H9 (cell line): Measurements from ENCODE around the gene AK5. TPM values are rescaled to one million over a fixed set of nuclear protein-coding genes. Genes with fewer than 3 reads are reported as not detected.

Experiments used
- DNase-seq: peaks from one replicate; pipeline ENCODE4 v3.0.0-alpha.2; 2017
- H2AFZ ChIP-seq: one replicate; pipeline ENCODE4 v1.6.1; 2013; ENCODE audit warnings: mild to moderate bottlenecking, low read length, control low read depth, moderate library complexity
- H2AK5ac ChIP-seq: 2 replicates; pipeline ENCODE4 v1.6.1; 2013; ENCODE audit warnings: low read length, control low read depth, mixed read lengths; ENCODE audit not compliant: insufficient read length
- H2BK120ac ChIP-seq: one replicate; pipeline ENCODE4 v1.6.1; 2013; ENCODE audit warnings: low read depth, mild to moderate bottlenecking, low read length, control low read depth, inconsistent platforms; ENCODE audit not compliant: poor library complexity, severe bottlenecking
- H2BK12ac ChIP-seq: 2 replicates; pipeline ENCODE4 v1.6.1; 2013; ENCODE audit warnings: low read length, control low read depth, mixed read lengths, low read depth; ENCODE audit not compliant: insufficient read length
- H2BK15ac ChIP-seq: 2 replicates; pipeline ENCODE4 v1.6.1; 2013; ENCODE audit warnings: low read depth, low read length, control low read depth
- H2BK20ac ChIP-seq: one replicate; pipeline ENCODE4 v1.6.1; 2013; ENCODE audit warnings: low read depth, mild to moderate bottlenecking, low read length, control low read depth, inconsistent platforms; ENCODE audit not compliant: poor library complexity, severe bottlenecking
- H2BK5ac ChIP-seq: 2 replicates; pipeline ENCODE4 v1.6.1; 2013; ENCODE audit warnings: low read length, control low read depth, mixed read lengths; ENCODE audit not compliant: insufficient read length
- H3K14ac ChIP-seq: 2 replicates; pipeline ENCODE4 v1.6.1; 2013; ENCODE audit warnings: low read length, control low read depth; ENCODE audit not compliant: insufficient read depth
- H3K18ac ChIP-seq: 2 replicates; pipeline ENCODE4 v1.6.1; 2013; ENCODE audit warnings: low read depth, mild to moderate bottlenecking, mixed read lengths, low read length, control low read depth; ENCODE audit not compliant: insufficient read length
- H3K23ac ChIP-seq: 2 replicates; pipeline ENCODE4 v1.6.1; 2013; ENCODE audit warnings: low read length, control low read depth, mixed read lengths, low read depth; ENCODE audit not compliant: insufficient read length
- H3K23me2 ChIP-seq: 2 replicates; pipeline ENCODE4 v1.6.1; 2013; ENCODE audit warnings: low read depth, mild to moderate bottlenecking, mixed read lengths, low read length, control low read depth; ENCODE audit not compliant: insufficient read length, poor library complexity, severe bottlenecking
- H3K27ac ChIP-seq: 2 replicates; pipeline ENCODE4 v1.5.1; 2013; ENCODE audit warnings: low read length, control low read depth, mixed read lengths, low read depth; ENCODE audit not compliant: insufficient read length
- H3K27me3 ChIP-seq: 2 replicates; pipeline ENCODE4 v1.6.1; 2013; ENCODE audit warnings: low read length, control low read depth, inconsistent platforms; ENCODE audit not compliant: insufficient read depth
- H3K4ac ChIP-seq: 2 replicates; pipeline ENCODE4 v1.6.1; 2013; ENCODE audit warnings: low read depth, mild to moderate bottlenecking, control low read depth, inconsistent platforms, low read length, moderate library complexity
- H3K4me1 ChIP-seq: 2 replicates; pipeline ENCODE4 v1.6.1; 2013; ENCODE audit warnings: low read length, control low read depth, inconsistent platforms; ENCODE audit not compliant: insufficient read depth
- H3K4me2 ChIP-seq: 2 replicates; pipeline ENCODE4 v1.6.1; 2013; ENCODE audit warnings: low read length, control low read depth, mixed read lengths; ENCODE audit not compliant: insufficient read length, insufficient read depth
- H3K56ac ChIP-seq: 2 replicates; pipeline ENCODE4 v1.6.1; 2013; ENCODE audit warnings: low read depth, mild to moderate bottlenecking, mixed read lengths, low read length, control low read depth; ENCODE audit not compliant: insufficient read length
- H3K79me1 ChIP-seq: 2 replicates; pipeline ENCODE4 v1.6.1; 2013; ENCODE audit warnings: low read depth, mild to moderate bottlenecking, moderate library complexity, low read length, control low read depth, inconsistent platforms; ENCODE audit not compliant: insufficient read depth, poor library complexity, severe bottlenecking
- H3K79me2 ChIP-seq: 2 replicates; pipeline ENCODE4 v1.6.1; 2013; ENCODE audit warnings: low read length, control low read depth, inconsistent platforms; ENCODE audit not compliant: insufficient read depth
- H3K9ac ChIP-seq: 2 replicates; pipeline ENCODE4 v1.6.1; 2013; ENCODE audit warnings: low read length, control low read depth, mixed read lengths; ENCODE audit not compliant: insufficient read length; ENCODE audit errors: extremely low read depth
- H3K9me3 ChIP-seq: one replicate; pipeline ENCODE4 v1.6.1; 2013; ENCODE audit warnings: low read depth, low read length, inconsistent platforms; ENCODE audit not compliant: control insufficient read depth
- H3T11ph ChIP-seq: one replicate; pipeline ENCODE4 v1.6.1; 2013; ENCODE audit warnings: mild to moderate bottlenecking, low read length, control low read depth, inconsistent platforms
- H4K20me1 ChIP-seq: one replicate; pipeline ENCODE4 v1.6.1; 2013; ENCODE audit not compliant: control insufficient read depth, insufficient read length, insufficient read depth
- H4K5ac ChIP-seq: 2 replicates; pipeline ENCODE4 v1.6.1; 2013; ENCODE audit warnings: low read depth, mild to moderate bottlenecking, mixed read lengths, low read length, control low read depth; ENCODE audit not compliant: insufficient read length
- H4K8ac ChIP-seq: replicated peaks from 2 replicates; pipeline ENCODE4 v1.6.1; 2013; ENCODE audit warnings: low read length, control low read depth, mixed read lengths, low read depth; ENCODE audit not compliant: insufficient read length
- H4K91ac ChIP-seq: 2 replicates; pipeline ENCODE4 v1.6.1; 2013; ENCODE audit warnings: low read depth, mild to moderate bottlenecking, moderate library complexity, mixed read lengths, low read length, control low read depth; ENCODE audit not compliant: insufficient read length
- H3K27ac Mint-ChIP-seq, 3 experiments: 2 replicates in 2 of 3; 3 replicates in 1 of 3; pipeline ENCODE4 v1.8.0; 2020 to 2021; ENCODE audit warnings: mixed read lengths in 3 of 3, mild to moderate bottlenecking in 1 of 3, moderate library complexity in 1 of 3
- H3K27me3 Mint-ChIP-seq: 2 replicates; pipeline ENCODE4 v1.8.0; 2021; ENCODE audit warnings: low read depth, mild to moderate bottlenecking, moderate library complexity, mixed read lengths
- H3K36me3 Mint-ChIP-seq, 3 experiments: 2 replicates in 2 of 3; 3 replicates in 1 of 3; pipeline ENCODE4 v1.8.0; 2020 to 2021; ENCODE audit warnings: low read depth in 3 of 3, mixed read lengths in 3 of 3; ENCODE audit not compliant: insufficient read depth in 1 of 3
- H3K4me1 Mint-ChIP-seq, 2 experiments: 2 replicates each; pipeline ENCODE4 v1.8.0; 2020; ENCODE audit warnings: mixed read lengths in 2 of 2
- H3K4me3 Mint-ChIP-seq, 2 experiments: 2 replicates in 1 of 2; 3 replicates in 1 of 2; pipeline ENCODE4 v1.8.0; 2020 to 2021; ENCODE audit warnings: mild to moderate bottlenecking in 2 of 2, mixed read lengths in 2 of 2, moderate library complexity in 1 of 2
- H3K9me3 Mint-ChIP-seq, 2 experiments: 2 replicates in 1 of 2; 3 replicates in 1 of 2; pipeline ENCODE4 v1.8.0; 2020; ENCODE audit warnings: mild to moderate bottlenecking in 2 of 2, mixed read lengths in 2 of 2, moderate library complexity in 1 of 2
- CTCF ChIP-seq: fragments of 200-600 bp; sonication (generic); conservative IDR thresholded peaks from 3 replicates; pipeline ENCODE4 v1.8.0; 2021; ENCODE audit warnings: antibody characterized with exemption, mild to moderate bottlenecking
- WGBS: extraction: QIAGEN DNeasy Blood & Tissue Kit; methylation state at CpG from one replicate; pipeline ENCODE4 v1.1.7; 2013; ENCODE audit warnings: missing lambda C conversion rate, low lambda C conversion rate, mixed read lengths; ENCODE audit not compliant: insufficient read length; ENCODE audit errors: extremely low coverage; 5-methylcytosine and 5-hydroxymethylcytosine counted together
- total RNA-seq: library from RNA; stranded (reverse); gene quantifications from 2 replicates; pipeline ENCODE4 v1.2.1, GENCODE V29; 2021

Gene AK5
- total RNA-seq, 1 experiment from 2014 or later: 2.5 TPM

- Histone ChIP-seq H3K56ac (no peak overlapping the region), H3K4ac (no peak overlapping the region), H3K27ac (no peak overlapping the region), H3K27me3 (no peaks in the 10 kb centered on the region), H2BK120ac (no peak overlapping the region), H4K5ac (no peak overlapping the region), H2AK5ac (no peak overlapping the region), H3K18ac (no peak overlapping the region), H2BK5ac (no peak overlapping the region), H3T11ph (no peak overlapping the region), H3K4me1 (no peaks in the 10 kb centered on the region), H3K23ac (no peak overlapping the region), H3K23me2 (no peaks in the 10 kb centered on the region), H3K79me1 (no peaks in the 10 kb centered on the region), H2BK12ac (no peak overlapping the region), H2AFZ (no peak overlapping the region), H3K4me2 (no peak overlapping the region), H4K8ac (no peak overlapping the region), H4K91ac (no peak overlapping the region), H3K79me2 (no peaks in the 10 kb centered on the region), H4K20me1 (no peaks in the 10 kb centered on the region), H3K14ac (no peak overlapping the region), H3K9ac (no peak overlapping the region), H2BK20ac (no peak overlapping the region), H3K9me3 (no peaks in the 10 kb centered on the region), H2BK15ac (no peak overlapping the region)
- no peak overlapping the region for H3K4me3 Mint-ChIP-seq
- peaks cover 14 to 57% (median 50%) of the 10 kb centered on the region in 3 experiments; a peak in 5 of 7 replicates for H3K36me3 Mint-ChIP-seq
- DNase-seq: no peak
- no peaks in the 10 kb centered on the region for H3K27me3 Mint-ChIP-seq
- no peaks in the 10 kb centered on the region for H3K4me1 Mint-ChIP-seq
- no CpG with 5 or more reads among the region's 3 CpGs for whole genome bisulfite sequencing
- no peak for TF ChIP-seq CTCF
- no peaks in the 10 kb centered on the region for H3K9me3 Mint-ChIP-seq
- no peak overlapping the region for H3K27ac Mint-ChIP-seq
Measured at GRCh38 chr1:77571642-77572041, 289.8 kb downstream of the AK5 start.
